ENCODE results near the gene POT1.

Gene POT1

DNA sequence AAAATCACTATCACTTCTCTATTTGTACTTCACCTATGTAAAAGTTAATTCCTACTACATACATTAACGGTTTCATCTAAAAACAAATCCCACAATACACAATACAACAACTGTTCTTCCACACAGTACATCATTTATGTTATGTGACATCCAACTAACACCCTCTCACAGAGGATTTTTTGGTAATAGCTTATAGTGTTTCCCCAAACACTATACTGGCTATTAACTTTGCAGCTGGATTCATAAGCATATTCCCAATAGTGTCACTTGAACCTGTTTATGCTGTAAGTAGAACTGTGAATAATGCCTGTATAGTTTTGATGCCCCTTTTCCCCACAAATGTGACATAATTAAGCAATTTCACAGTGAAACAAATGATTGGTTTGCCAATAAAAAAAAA, 49.9 kb downstream of the POT1 start:
- H3K27ac Mint-ChIP-seq = no peak overlapping the region
- no peak for DNase-seq
- CTCF ChIA-PET = no interaction called here
- H3K9me3 Mint-ChIP-seq = no peaks in the 10 kb centered on the region
- peaks cover 4% of the 10 kb centered on the region for H3K36me3 Mint-ChIP-seq
- no peaks in the 10 kb centered on the region for H3K4me1 Mint-ChIP-seq
- H3K27me3 Mint-ChIP-seq = no peaks in the 10 kb centered on the region
- H3K4me3 Mint-ChIP-seq = no peak overlapping the region

DNA sequence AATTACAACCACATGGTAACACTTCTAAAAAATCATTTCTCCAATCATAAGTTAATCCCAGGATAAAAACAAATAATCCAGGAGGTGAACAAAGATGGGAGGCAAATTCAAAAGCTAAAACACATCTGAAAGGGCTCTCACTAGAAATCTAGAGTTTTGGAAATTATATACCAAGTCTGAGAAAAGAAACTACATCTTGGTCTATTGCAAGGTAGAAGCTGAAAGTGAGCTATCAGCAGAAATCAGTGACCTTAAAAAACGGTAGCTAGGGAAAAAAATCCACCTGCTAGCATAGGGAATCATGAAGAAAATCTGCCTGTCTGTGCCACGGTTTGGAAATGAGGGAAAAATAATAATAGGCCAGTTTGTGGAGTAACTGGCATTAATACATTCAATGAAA, 50.5 kb downstream of the POT1 start:
- CTCF ChIA-PET = interaction anchor here (0.6 kb wide), 1 partner anchor 1150 kb away, joined by 4 read pairs; no protein-coding TSS in a partner anchor
- Mint-ChIP-seq H3K36me3 (peaks cover 4% of the 10 kb centered on the region), H3K4me3 (no peak overlapping the region), H3K27ac (no peak overlapping the region), H3K9me3 (no peaks in the 10 kb centered on the region), H3K27me3 (no peaks in the 10 kb centered on the region), H3K4me1 (no peaks in the 10 kb centered on the region)
- DNase-seq = no peak

- Mint-ChIP-seq H3K4me3 (no peak overlapping the region), H3K27ac (no peak overlapping the region), H3K36me3 (peaks cover 7% of the 10 kb centered on the region), H3K4me1 (no peaks in the 10 kb centered on the region), H3K9me3 (no peaks in the 10 kb centered on the region), H3K27me3 (no peaks in the 10 kb centered on the region)
- CTCF ChIA-PET = no interaction called here
- no peak for DNase-seq
Observed at GRCh38 chr7:124874644-124875163, 54.9 kb downstream of the POT1 start.

GRCh38 chr7:124857672-124858235, 71.9 kb downstream of the POT1 start:
- Mint-ChIP-seq H3K27ac (no peak overlapping the region), H3K27me3 (no peaks in the 10 kb centered on the region), H3K36me3 (peaks cover 17% of the 10 kb centered on the region), H3K4me1 (no peaks in the 10 kb centered on the region), H3K9me3 (no peaks in the 10 kb centered on the region), H3K4me3 (no peak overlapping the region)
- CTCF ChIA-PET = interaction anchor here (1.4 kb wide), 1 partner anchor 756 kb away, joined by 7 read pairs; no protein-coding TSS in a partner anchor
- DNase-seq = no peak

DNA sequence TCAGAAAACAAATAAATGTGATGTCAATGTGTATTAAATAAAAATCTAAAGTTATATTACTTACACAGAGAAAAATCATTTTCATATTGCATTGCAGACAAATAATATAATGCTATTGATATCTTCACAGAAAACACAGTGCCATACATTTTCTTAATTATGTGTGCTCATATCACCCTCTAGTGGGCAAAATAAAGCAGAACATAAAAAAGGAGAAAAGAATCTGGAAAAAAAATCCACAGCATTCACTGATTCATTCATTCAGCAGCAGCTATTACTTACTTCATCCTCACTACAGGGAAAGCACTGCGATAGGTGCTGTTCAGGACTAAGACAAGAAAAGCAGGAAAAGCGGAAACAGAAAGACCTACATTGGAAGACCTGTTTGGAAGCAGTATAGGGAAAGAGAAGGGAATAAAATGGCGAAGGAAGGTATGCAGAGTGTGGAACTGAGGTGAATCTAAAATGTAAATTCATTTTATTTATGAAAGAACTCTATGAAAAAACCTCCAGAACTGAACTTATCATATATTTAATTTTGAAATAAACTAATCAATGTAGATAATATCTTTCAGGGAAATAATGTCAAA, 73.2 kb downstream of the POT1 start:
- CTCF ChIA-PET = interaction anchor here (0.7 kb wide), 1 partner anchor 61 kb away, joined by 3 read pairs; no protein-coding TSS in a partner anchor
- no peaks in the 10 kb centered on the region for H3K9me3 Mint-ChIP-seq
- no peaks in the 10 kb centered on the region for H3K27me3 Mint-ChIP-seq
- H3K27ac Mint-ChIP-seq = no peak overlapping the region
- H3K36me3 Mint-ChIP-seq = peaks cover 20% of the 10 kb centered on the region
- H3K4me1 Mint-ChIP-seq = no peaks in the 10 kb centered on the region
- DNase-seq = no peak
- H3K4me3 Mint-ChIP-seq = no peak overlapping the region

DNA sequence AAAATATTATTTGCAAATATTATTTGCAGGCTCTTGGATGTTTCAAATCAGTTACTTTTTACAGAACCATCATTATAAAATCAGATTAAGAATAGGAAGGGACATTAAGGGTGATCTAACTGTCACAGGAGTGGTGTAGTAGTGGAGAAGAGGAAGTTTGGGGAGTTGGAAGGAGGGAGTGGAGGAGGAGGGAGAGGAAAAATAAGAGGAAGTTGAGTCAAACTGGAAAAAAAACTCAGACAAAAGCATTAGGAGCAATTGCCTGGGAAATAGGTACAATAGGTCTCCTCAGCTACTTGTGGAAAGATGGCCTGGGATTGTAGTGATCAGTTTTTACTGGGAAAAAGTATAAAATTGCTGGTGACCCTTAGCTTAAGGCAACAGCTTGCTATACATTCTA, 86.3 kb downstream of the POT1 start:
- H3K27me3 Mint-ChIP-seq = no peaks in the 10 kb centered on the region
- no peak overlapping the region for H3K4me3 Mint-ChIP-seq
- no peaks in the 10 kb centered on the region for H3K9me3 Mint-ChIP-seq
- CTCF ChIA-PET = no interaction called here
- H3K36me3 Mint-ChIP-seq = peaks cover 11% of the 10 kb centered on the region
- peak overlapping the region; percentile 29 for H3K27ac Mint-ChIP-seq
- DNase-seq = no peak
- no peaks in the 10 kb centered on the region for H3K4me1 Mint-ChIP-seq

- no peaks in the 10 kb centered on the region for H3K4me1 Mint-ChIP-seq
- DNase-seq = no peak
- CTCF ChIA-PET = no interaction called here
- peaks cover 7% of the 10 kb centered on the region for H3K36me3 Mint-ChIP-seq
- H3K27me3 Mint-ChIP-seq = no peaks in the 10 kb centered on the region
- H3K4me3 Mint-ChIP-seq = no peak overlapping the region
- H3K9me3 Mint-ChIP-seq = no peaks in the 10 kb centered on the region
- no peak overlapping the region for H3K27ac Mint-ChIP-seq
Observed at GRCh38 chr7:124840435-124840834, 89.2 kb downstream of the POT1 start.

- CTCF ChIA-PET = no interaction called here
- Mint-ChIP-seq H3K27me3 (no peaks in the 10 kb centered on the region), H3K4me1 (no peaks in the 10 kb centered on the region), H3K4me3 (no peak overlapping the region), H3K27ac (no peak overlapping the region), H3K36me3 (peaks cover 10% of the 10 kb centered on the region), H3K9me3 (no peaks in the 10 kb centered on the region)
- no peak for DNase-seq
Observed at GRCh38 chr7:124839687-124840086, 89.9 kb downstream of the POT1 start.

GRCh38 chr7:124836173-124836572, 93.5 kb downstream of the POT1 start:
- Mint-ChIP-seq H3K9me3 (no peaks in the 10 kb centered on the region), H3K27me3 (no peaks in the 10 kb centered on the region), H3K36me3 (peaks cover 14% of the 10 kb centered on the region), H3K27ac (no peak overlapping the region), H3K4me3 (no peak overlapping the region), H3K4me1 (no peaks in the 10 kb centered on the region)
- DNase-seq = no peak
- CTCF ChIA-PET = no interaction called here

DNA sequence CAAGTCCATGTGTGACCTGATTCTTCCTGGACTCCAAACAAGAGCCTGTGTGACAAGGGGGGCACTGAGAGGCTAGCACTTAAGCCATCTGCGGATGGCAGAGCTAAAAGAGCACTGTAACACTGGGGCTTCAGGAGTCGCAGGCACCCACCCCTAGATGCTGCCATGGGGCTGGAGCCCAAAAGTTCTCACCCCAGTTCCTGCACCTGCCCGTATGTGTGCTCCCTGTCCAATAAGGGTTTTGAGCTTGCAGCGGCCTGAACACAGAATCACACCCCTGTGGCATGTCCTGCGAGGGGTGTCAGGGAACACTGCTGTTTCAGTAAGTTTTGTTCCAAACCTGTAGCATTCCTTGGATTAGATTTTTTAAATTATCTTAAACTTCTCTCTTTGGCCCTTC, 110.8 kb downstream of the POT1 start:
- CTCF ChIA-PET = no interaction called here
- H3K27ac Mint-ChIP-seq = no peak overlapping the region
- no peak overlapping the region for H3K4me3 Mint-ChIP-seq
- no peaks in the 10 kb centered on the region for H3K4me1 Mint-ChIP-seq
- H3K27me3 Mint-ChIP-seq = no peaks in the 10 kb centered on the region
- no peak for DNase-seq
- H3K36me3 Mint-ChIP-seq = peaks cover 13% of the 10 kb centered on the region
- no peaks in the 10 kb centered on the region for H3K9me3 Mint-ChIP-seq

DNA sequence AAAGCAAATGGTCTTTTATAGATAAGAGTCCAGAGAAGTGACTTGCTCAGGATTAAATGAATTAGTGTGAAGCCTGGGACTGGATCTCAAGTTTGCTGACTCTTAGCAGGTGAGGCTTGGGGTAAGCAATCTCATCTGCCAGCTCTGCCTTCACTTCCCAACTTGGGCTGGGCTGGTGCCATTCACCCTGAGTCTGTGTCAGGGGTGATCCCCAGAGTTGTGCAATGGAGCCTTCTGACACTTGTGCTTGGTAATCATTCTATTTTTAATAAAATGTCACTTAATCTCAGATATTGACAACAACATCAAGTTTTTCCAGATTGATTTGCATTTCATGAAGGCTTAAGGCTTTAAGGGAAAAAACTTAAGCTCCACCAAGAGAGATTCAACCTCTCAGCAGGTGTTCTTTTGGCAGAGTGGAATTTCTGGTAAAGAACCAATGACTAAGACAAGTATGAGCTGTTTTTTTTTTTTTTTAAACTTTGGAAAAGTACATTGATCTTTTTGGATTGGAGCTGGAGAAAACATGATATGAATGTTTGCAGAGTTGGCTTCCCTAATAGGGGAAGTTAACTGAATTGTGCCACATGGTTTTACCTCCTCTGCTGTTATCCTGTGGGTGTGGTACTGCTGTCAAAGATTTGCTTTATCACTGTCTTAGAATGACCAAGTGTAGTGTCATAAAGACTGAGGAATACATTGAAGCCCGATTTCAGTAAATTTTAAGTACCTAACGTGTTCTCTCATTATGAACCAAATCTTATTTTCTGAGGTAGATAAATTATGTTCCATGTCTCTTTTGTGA, 115.4 kb downstream of the POT1 start:
- CTCF ChIA-PET = interaction anchor here (0.6 kb wide), 1 partner anchor 668 kb away, joined by 3 read pairs; no protein-coding TSS in a partner anchor
- H3K27me3 Mint-ChIP-seq = peaks cover 3% of the 10 kb centered on the region
- H3K36me3 Mint-ChIP-seq = no peaks in the 10 kb centered on the region
- no peaks in the 10 kb centered on the region for H3K4me1 Mint-ChIP-seq
- DNase-seq = no peak
- no peak overlapping the region for H3K27ac Mint-ChIP-seq
- no peaks in the 10 kb centered on the region for H3K9me3 Mint-ChIP-seq
- H3K4me3 Mint-ChIP-seq = no peak overlapping the region

DNA sequence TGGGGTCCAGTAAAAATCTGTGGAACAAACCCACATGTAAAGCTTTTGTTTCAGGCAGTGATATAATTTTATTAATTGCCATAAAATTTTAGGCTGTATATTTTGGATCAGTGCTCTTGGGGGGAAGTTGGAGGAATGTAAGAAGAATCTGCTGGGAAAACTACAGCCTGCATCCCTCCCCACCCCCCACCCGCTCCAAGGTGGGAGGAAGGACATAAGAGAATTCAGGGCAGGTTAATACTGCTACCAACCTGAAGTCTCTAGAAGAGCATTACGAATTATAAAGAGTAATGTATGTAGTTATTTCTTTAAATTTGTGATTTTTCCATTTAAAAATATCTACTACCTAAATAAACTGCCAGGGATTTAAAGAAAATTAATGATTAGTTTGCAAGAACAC, 116.9 kb downstream of the POT1 start:
- CTCF ChIA-PET = no interaction called here
- Mint-ChIP-seq H3K27me3 (peaks cover 3% of the 10 kb centered on the region), H3K4me1 (no peaks in the 10 kb centered on the region), H3K27ac (no peak overlapping the region), H3K9me3 (no peaks in the 10 kb centered on the region), H3K36me3 (no peaks in the 10 kb centered on the region), H3K4me3 (no peak overlapping the region)
- DNase-seq = no peak

- peaks cover 3% of the 10 kb centered on the region for H3K27me3 Mint-ChIP-seq
- no peak for DNase-seq
- H3K27ac Mint-ChIP-seq = no peak overlapping the region
- CTCF ChIA-PET = no interaction called here
- no peaks in the 10 kb centered on the region for H3K9me3 Mint-ChIP-seq
- no peaks in the 10 kb centered on the region for H3K36me3 Mint-ChIP-seq
- no peak overlapping the region for H3K4me3 Mint-ChIP-seq
- H3K4me1 Mint-ChIP-seq = no peaks in the 10 kb centered on the region
Observed at GRCh38 chr7:124811341-124811740, 118.3 kb downstream of the POT1 start.

DNA sequence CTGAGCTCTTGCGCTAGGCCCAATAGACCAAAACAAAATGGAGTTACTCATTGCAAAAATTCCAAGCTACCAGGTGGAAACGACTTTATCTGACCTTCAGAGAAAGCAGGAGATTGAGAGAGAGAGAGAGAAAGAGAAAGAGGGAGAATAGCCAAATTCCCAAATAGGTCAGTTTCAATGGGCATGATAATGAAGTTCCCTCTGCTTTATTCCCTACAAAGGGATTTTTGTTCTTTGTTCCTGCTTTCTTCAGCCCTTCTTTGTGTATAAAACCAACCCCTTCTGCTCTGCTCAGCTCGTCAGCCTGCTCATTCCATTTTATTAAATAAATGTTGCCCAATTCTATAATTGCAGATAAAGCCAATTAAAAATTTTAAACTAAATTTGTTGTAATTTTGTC, 119.0 kb downstream of the POT1 start:
- peaks cover 3% of the 10 kb centered on the region for H3K27me3 Mint-ChIP-seq

GRCh38 chr7:124808206-124808605, 121.4 kb downstream of the POT1 start:
- H3K4me1 Mint-ChIP-seq = no peaks in the 10 kb centered on the region
- no peaks in the 10 kb centered on the region for H3K9me3 Mint-ChIP-seq
- DNase-seq = no peak
- no peak overlapping the region for H3K4me3 Mint-ChIP-seq
- no peaks in the 10 kb centered on the region for H3K36me3 Mint-ChIP-seq
- CTCF ChIA-PET = no interaction called here
- no peaks in the 10 kb centered on the region for H3K27me3 Mint-ChIP-seq
- no peak overlapping the region for H3K27ac Mint-ChIP-seq

More for the DNA sequence above, 119.0 kb downstream of the POT1 start:
- Mint-ChIP-seq H3K27ac (no peak overlapping the region), H3K36me3 (no peaks in the 10 kb centered on the region), H3K9me3 (no peaks in the 10 kb centered on the region), H3K4me1 (no peaks in the 10 kb centered on the region), H3K4me3 (no peak overlapping the region)
- CTCF ChIA-PET = no interaction called here
- DNase-seq = no peak

All from activated naive CD4-positive, alpha-beta T cell treated with anti-CD3 and anti-CD28 coated beads, Interleukin-2, amount 10 ng/mL, durations not matched to agents 7 days and 5 days (primary cell).